ENCODE measurements around the gene NAPSA.

NAPSA gene

GRCh38 chr19:50318438-50318837 lies 47.0 kb downstream of the NAPSA start:
- in situ Hi-C loops (cut with MboI; ENCODE audit: low sequenced_read_pairs): no loop called here

DNA sequence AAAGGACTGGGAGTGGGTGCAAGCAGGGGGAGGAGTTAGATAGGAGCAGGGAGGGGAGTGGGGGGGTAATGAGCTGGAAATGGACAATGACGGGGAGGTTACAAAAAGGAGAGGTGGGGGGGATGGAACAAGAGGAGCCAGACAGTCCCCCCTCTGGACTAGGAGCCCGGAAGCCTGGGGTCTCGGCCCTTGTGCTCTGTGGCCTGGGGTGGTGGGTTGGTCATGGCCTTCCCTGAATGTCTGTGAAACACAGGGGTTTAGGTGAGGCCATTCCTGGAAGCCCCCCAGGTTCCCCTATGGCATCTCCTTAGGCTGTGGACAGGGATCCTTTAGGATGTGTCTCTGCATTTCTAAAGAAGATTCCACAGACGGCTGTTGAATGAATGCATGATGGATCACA lies 48.3 kb downstream of the NAPSA start:
- in situ Hi-C loops (cut with MboI; ENCODE audit: low sequenced_read_pairs): no loop called here

GRCh38 chr19:50315773-50316448 lies 49.5 kb downstream of the NAPSA start:
- in situ Hi-C loops (cut with MboI; ENCODE audit: low sequenced_read_pairs): no loop called here

DNA sequence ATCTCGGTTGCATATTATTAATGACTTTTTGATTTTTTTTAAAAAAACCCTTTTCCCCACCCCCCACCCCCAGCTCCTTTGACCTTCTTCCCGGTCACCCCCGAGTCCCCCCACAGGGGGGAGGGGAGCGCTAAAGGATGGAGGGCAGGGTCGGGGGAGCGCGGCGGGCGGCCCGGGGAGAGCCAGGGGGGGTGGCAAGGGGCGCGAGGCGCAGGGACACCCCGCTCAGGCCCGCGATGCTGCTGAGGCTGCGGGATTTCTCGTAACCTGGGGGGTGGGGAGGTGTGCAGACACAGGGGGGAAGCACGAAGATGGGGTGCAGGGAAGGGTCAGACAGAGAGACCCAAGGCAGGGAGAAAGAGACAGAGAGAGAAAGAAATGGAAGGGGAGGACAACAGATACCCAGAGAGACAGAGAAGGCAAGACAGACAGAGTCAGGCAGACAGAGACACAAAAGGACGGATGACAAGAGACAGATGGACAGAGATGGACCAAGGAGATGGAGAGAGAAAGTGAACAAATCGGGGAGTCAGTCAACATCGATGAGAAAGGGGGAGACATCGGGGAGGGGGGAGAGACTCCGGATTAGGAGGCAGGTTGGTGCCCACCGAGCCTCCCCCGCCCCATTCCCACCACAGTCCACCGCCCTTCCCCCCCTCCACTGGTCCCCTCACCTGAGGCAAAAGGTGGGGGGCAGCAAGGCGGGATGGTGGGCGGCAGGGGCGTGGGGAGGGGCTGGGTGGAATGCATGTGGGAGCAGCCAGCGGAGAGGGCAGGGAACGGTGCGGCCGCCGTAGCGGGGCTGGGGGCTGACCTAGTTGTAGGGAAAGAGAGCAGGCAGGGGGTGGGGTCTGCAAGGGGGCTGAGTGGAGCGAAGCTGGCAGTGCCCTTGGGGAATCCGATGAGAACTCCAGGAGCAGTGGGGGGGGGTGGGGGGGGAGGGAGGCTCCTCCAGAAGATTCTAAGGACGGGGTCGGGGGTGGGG lies 50.4 kb downstream of the NAPSA start:
- in situ Hi-C loops (cut with MboI; ENCODE audit: low sequenced_read_pairs): no loop called here

GRCh38 chr19:50313812-50314536 lies 51.5 kb downstream of the NAPSA start:
- in situ Hi-C loops (cut with MboI; ENCODE audit: low sequenced_read_pairs): no loop called here

DNA sequence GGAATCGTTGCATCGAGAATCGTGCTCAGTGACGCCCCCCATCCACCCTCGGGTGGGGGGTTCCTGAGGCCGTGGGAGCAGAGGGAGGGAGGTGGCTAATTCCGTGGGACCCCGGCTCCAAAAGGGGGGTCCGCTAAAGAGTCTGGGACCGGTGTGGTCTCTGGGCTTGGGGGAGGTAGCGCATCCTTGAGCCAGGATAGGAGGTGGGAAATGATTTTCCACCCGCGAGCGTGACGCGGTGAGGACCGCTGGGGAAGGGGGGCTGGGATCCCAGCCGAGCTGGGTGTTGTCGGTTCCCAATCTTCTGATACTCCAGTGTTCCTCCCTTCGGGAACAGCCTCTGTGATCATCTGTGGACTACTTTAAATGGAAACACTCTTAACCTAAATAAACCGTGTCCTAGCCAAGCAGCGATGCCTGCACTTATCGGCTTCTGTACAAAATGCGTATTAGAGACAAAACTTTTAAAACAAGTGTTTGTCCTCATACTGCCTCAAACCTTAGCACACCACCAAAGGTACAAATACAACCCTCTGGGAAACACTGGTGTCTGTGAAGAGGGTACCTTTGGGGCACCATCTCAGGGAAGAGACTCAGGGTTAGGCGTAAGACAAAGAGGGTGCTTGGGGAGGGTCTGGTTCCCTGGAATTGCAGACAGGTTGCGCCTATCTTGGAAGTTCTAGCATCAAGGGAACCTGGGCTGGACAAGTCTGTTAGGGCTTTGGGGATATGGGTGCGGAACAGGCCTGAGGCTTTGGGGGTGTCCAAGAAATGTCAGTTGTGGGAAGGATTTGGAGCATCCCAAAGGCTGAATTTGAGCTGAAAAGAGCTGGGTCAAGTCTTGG lies 52.2 kb downstream of the NAPSA start:
- in situ Hi-C loops (cut with MboI; ENCODE audit: low sequenced_read_pairs): no loop called here

DNA sequence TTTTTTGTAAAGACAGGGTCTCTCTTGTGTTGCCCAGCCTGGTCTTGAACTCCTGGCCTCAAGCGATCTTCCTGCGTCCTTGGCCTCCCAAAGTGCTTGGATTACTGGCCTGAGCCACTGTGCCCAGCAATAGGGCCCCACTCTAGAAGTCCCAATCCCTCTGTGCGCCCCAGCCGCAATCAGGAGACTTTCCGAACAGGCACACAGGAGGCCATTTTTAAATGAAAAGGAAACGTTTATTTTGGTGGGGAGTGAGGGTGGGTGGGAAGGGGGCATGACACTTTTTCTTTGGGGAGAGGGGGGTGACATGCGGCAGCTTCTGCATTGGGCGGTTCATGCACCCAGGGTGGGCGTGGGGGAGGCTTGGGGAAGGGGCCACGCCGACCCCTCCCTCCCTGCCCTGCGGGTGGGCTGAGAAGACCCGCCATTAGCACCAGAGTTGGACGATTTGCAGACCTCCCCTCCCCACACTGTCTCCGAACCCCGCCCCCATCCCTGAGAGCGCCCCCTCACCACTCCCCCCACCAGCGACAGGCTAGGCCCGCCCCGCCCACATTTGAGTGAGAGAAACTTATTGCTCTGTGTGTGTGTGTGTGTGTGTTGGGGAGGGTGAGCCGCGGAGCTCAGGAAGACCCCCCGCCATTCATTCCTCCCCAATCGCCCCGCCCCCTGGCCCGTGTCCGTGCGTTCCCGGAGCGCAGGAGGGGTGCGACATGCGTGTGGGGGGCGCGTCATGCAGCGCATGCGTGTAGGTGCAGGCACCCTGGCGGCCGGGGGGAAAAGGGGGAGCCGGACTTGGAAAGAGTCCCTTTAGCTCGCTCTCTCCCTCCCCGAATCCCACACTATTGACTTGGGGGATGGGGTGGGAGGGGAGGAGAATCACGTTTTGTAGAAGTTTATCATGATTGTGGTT lies 53.5 kb downstream of the NAPSA start:
- in situ Hi-C loops (cut with MboI; ENCODE audit: low sequenced_read_pairs): no loop called here

GRCh38 chr19:50310759-50311465 lies 54.5 kb downstream of the NAPSA start:
- in situ Hi-C loops (cut with MboI; ENCODE audit: low sequenced_read_pairs): no loop called here

DNA sequence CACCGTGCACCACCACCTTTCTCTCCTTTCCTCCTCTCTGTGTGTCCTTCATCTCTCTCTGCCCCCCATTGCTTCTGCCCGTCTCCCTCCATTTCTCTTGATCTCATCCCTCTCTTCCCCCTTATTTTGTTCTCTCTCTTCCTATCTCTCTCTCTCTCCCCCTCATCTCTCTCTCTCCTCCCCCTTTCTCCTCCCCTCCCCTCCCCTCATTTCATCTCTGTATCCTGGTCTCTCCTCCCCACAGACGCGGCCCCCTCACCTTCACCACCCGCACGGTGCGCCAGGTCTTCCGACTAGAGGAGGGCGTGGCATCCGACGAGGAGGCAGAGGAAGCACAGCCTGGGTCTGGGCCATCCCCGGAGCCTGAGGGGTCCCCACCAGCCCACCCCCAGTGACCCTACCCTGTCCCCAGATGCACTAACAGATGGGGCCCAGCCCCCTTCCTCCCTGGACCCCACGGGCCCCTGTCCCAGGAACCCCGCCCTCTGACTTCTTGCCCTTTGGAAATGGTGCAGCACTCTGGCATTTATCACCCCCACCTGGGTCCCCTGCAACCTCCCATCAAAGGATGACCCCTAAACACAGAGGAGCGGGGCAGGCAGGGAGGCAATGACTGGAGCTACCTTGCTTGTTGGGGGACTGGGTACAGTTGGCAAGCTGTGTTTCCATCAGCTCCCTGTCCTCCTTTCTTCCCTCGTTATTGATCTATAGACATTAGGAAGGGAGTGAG lies 55.9 kb downstream of the NAPSA start:
- in situ Hi-C loops (cut with MboI; ENCODE audit: low sequenced_read_pairs): no loop called here

GRCh38 chr19:50308991-50309390 lies 56.4 kb downstream of the NAPSA start:
- in situ Hi-C loops (cut with MboI; ENCODE audit: low sequenced_read_pairs): no loop called here

Data from HL-60/S4 treated with retinoic acid at 250 ng/mL for 4 days and 3 days (cell line).